ENCODE measurements around the gene RNF34.

GRCh38 chr12:121444842-121445202 is 44.9 kb downstream of the RNF34 start:
- no peak for TF ChIP-seq CTCF (conservative IDR thresholded peaks at IDR 0.05; ENCODE audit: low read length)
- no peak for TF ChIP-seq EZH2phosphoT487 (IDR thresholded peaks at IDR 0.05; ENCODE audit: borderline replicate concordance)
